Astrocyte (in vitro differentiated cells and primary cell): ENCODE measurements around the gene CHERP.

Source experiments
- EZH2 ChIP-seq: IDR thresholded peaks from 2 replicates; pipeline ENCODE4 v1.6.1; 2012; ENCODE audit warnings: mild to moderate bottlenecking, low read length, inconsistent platforms; ENCODE audit not compliant: insufficient read depth
- TF ChIP-seq, protein P1 (sequence below): IDR thresholded peaks from 2 replicates; pipeline ENCODE4 v1.5.1; 2011; ENCODE audit warnings: low read depth, mild to moderate bottlenecking, inconsistent platforms, low read length, moderate library complexity; ENCODE audit not compliant: insufficient read depth

- TF ChIP-seq, protein P1, sequence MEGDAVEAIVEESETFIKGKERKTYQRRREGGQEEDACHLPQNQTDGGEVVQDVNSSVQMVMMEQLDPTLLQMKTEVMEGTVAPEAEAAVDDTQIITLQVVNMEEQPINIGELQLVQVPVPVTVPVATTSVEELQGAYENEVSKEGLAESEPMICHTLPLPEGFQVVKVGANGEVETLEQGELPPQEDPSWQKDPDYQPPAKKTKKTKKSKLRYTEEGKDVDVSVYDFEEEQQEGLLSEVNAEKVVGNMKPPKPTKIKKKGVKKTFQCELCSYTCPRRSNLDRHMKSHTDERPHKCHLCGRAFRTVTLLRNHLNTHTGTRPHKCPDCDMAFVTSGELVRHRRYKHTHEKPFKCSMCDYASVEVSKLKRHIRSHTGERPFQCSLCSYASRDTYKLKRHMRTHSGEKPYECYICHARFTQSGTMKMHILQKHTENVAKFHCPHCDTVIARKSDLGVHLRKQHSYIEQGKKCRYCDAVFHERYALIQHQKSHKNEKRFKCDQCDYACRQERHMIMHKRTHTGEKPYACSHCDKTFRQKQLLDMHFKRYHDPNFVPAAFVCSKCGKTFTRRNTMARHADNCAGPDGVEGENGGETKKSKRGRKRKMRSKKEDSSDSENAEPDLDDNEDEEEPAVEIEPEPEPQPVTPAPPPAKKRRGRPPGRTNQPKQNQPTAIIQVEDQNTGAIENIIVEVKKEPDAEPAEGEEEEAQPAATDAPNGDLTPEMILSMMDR, result no peak
- TF ChIP-seq EZH2, result no peak
These were observed 31.7 kb upstream of the CHERP start for GRCh38 chr19:16573925-16574324.
